Measurements from ENCODE around the gene THEM4. TPM values are rescaled to one million over a fixed set of nuclear protein-coding genes. Genes with fewer than 3 reads are reported as not detected.

THEM4 gene
- total and polyA plus RNA-seq, 2 of the 8 experiments (the other 6 are each of a cell fraction or from before 2014, with no cell fraction given), result 9.9 to 11.2 TPM

DNA sequence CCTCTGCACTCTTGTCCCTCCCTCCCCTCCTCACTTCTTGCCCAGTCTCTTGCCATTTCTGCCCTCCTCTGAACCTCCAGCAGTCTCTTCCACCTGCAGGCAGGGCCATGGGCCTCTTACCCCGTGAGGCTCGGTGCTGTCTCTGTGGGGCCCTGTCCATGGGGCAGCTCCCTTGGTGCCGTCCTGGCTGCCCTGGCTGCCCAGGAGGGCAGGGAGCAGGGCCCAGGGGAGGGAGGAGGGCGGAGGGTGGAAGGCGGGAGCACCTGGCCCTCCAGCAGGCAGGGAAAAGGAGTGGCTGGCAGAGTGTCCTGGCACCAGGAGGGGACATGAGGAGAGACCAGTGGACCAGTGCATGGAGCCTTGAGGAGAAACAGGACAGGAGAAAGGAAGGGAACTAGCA is 77.7 kb downstream of the THEM4 start, which contains the start of gene RORC:
RORC (minus strand) TSS at position 198 of the 400 bp plus-strand sequence; CDS start at position 160, 38 bp downstream.
- Histone ChIP-seq H3K27me3 (replicated peaks in 1 of 4; ENCODE audit: control insufficient read depth in 3 of 4, extremely low read depth in 1 of 4, insufficient read depth in 3 of 4, low read length in 3 of 4) (no peaks in the 10 kb centered on the region; a peak in 3 of 7 replicates), H3K4me3 (ENCODE audit: extremely low read depth in 1 of 4, insufficient read depth in 2 of 4, low read depth in 3 of 4, low read length in 4 of 4) (no peak within 1 kb of the TSS), H3K4me1 (replicated peaks in 1 of 4; ENCODE audit: control insufficient read depth in 3 of 4, insufficient read depth in 4 of 4, low read length in 3 of 4) (peaks cover 12 to 30% (median 20%) of the 10 kb centered on the region in 4 experiments), H2BK20ac (ENCODE audit: low read length) (no peak within 1 kb of the TSS; the same call in 1 of the 2 replicates), H2AFZ (ENCODE audit: low read length) (no peak within 1 kb of the TSS), H2BK15ac (ENCODE audit: low read length) (peak within 1 kb of the TSS; percentile 88; the same call in 1 of the 2 replicates), H3K18ac (ENCODE audit: extremely low read depth, low read length) (peak within 1 kb of the TSS; percentile 71; the same call in 1 of the 2 replicates), H3K23ac (ENCODE audit: insufficient read length) (no peak within 1 kb of the TSS), H2AK5ac (ENCODE audit: low read depth, low read length) (no peak within 1 kb of the TSS; the same call in 1 of the 2 replicates), H2BK12ac (ENCODE audit: low read depth, low read length) (peak within 1 kb of the TSS; percentile 68; the same call in 1 of the 2 replicates), H3K4ac (replicated peaks; ENCODE audit: insufficient read length, low read depth, low read length) (no peak within 1 kb of the TSS), H3K9ac (replicated peaks in 1 of 4; ENCODE audit: extremely low read depth in 1 of 4, low read depth in 3 of 4, low read length in 3 of 4) (no peak within 1 kb of the TSS), H3K14ac (ENCODE audit: insufficient read length) (no peak within 1 kb of the TSS), H3K79me2 (ENCODE audit: control insufficient read depth in 1 of 2, insufficient read depth in 2 of 2, low read length in 2 of 2) (no peaks in the 10 kb centered on the region), H4K91ac (replicated peaks; ENCODE audit: insufficient read length, low read length) (peak within 1 kb of the TSS; percentile 31), H2BK5ac (ENCODE audit: low read depth, low read length) (peak within 1 kb of the TSS; percentile 86; the same call in 1 of the 2 replicates), H3K56ac (replicated peaks; ENCODE audit: insufficient read length, low read depth, low read length) (no peak within 1 kb of the TSS), H2BK120ac (replicated peaks; ENCODE audit: low read depth, low read length) (no peak within 1 kb of the TSS), H3K4me2 (ENCODE audit: insufficient read depth in 1 of 2, low read depth in 2 of 2, low read length in 2 of 2) (peak within 1 kb of the TSS in 1 of 2 experiments; percentile 1; a peak in 2 of 4 replicates), H3K27ac (ENCODE audit: low read depth, low read length) (no peak within 1 kb of the TSS), H3K23me2 (ENCODE audit: low read depth, low read length) (peaks cover 5% of the 10 kb centered on the region; the same call in 1 of the 2 replicates), H3K36me3 (ENCODE audit: control insufficient read depth in 2 of 4, insufficient read depth in 4 of 4, low read length in 3 of 4) (no peaks in the 10 kb centered on the region), H4K5ac (ENCODE audit: insufficient read length, low read depth, low read length) (no peak within 1 kb of the TSS), H3K9me3 (ENCODE audit: insufficient read depth in 2 of 2, low read depth in 1 of 2, low read length in 1 of 2) (no peaks in the 10 kb centered on the region), H4K20me1 (replicated peaks in 1 of 2; ENCODE audit: control insufficient read depth in 1 of 2, insufficient read depth in 2 of 2, low read length in 2 of 2) (no peaks in the 10 kb centered on the region), H3K79me1 (ENCODE audit: low read depth, low read length) (no peaks in the 10 kb centered on the region), H4K8ac (ENCODE audit: extremely low read depth, insufficient read depth, low read length) (peak within 1 kb of the TSS; percentile 79)
- ChIA-PET CTCF (ENCODE audit: partially characterized antibody) (interaction anchor here (1.7 kb wide), 1 partner anchor 138 kb away, joined by 8 read pairs; no protein-coding TSS in a partner anchor), POLR2A (ENCODE audit: partially characterized antibody) (no interaction called here)
- 83% methylated on average over 2 of the region's 5 CpGs; no CpG with 5 or more reads in 1 of the 2 experiments for WGBS, 2 experiments (ENCODE audit: extremely low coverage in 1 of 2, insufficient coverage in 1 of 2, insufficient read length in 1 of 2, insufficient replicate concordance in 2 of 2, low coverage in 1 of 2, low lambda C conversion rate in 2 of 2, missing lambda C conversion rate in 1 of 2)
- no peak for FAIRE-seq
- TF ChIP-seq PHF8 (conservative IDR thresholded peaks at IDR 0.05; ENCODE audit: low read depth, low read length), result no peak
- no peak for TF ChIP-seq RFX5 (IDR thresholded peaks at IDR 0.05; ENCODE audit: borderline replicate concordance, low read depth, low read length)
- no peak for TF ChIP-seq FOSL1 (IDR thresholded peaks at IDR 0.05; ENCODE audit: insufficient read depth, low read depth, low read length)
- TF ChIP-seq, protein P1, sequence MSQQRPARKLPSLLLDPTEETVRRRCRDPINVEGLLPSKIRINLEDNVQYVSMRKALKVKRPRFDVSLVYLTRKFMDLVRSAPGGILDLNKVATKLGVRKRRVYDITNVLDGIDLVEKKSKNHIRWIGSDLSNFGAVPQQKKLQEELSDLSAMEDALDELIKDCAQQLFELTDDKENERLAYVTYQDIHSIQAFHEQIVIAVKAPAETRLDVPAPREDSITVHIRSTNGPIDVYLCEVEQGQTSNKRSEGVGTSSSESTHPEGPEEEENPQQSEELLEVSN (IDR thresholded peaks at IDR 0.05), result no peak
- TF ChIP-seq EGR1 (IDR thresholded peaks at IDR 0.05; ENCODE audit: borderline replicate concordance, low read depth, low read length), result no peak
- TF ChIP-seq NANOG (IDR thresholded peaks at IDR 0.05; ENCODE audit: insufficient read depth, low read depth, low read length, poor library complexity, severe bottlenecking), result no peak
- no peak for DNase-seq (ENCODE audit: low read depth in 1 of 2, low spot score in 2 of 2)
